CMK (cell line): ENCODE results near the gene DCLRE1A.

Experiments
- DNase-seq: peaks from one replicate; pipeline ENCODE4 v3.0.0-alpha.2; 2010; ENCODE audit warnings: low read depth

DCLRE1A gene

DNA sequence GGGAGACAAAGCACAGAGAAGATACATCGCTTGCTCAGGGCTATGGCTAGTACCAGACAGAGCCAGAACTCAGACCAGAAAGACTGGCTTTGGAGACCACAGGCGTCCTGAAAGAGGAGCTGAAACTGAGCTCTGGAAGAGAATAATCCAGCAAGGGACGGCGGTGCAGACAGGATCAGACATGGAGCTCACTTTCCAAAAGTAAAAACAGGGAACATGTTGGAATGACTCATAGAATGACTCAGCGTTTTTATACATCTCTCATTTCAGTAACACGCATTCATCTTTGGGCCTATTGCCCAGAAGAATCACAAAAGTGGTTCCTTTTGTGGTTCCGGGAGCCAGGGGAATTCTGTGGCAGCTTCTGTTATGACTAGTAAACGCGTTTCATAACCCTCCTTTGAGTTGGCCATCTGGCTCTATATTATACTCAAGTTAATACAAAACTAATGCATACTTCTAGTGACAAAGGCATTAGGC lies 65.2 kb downstream of the DCLRE1A start:
- no peak for DNase-seq
